Activated T-helper 1 cell treated with Interleukin-2 at 50 U/mL for 16 hours (primary cell): Measurements from ENCODE around the gene ARHGDIG.
"Not testable (repeated sequence)": the region's sequence is repeated elsewhere in the genome, so short reads cannot be mapped to it uniquely, and the experiment has no call there.

Source experiments
- DNase-seq: peaks from one replicate; pipeline ENCODE4 v3.0.0-alpha.2; 2020; ENCODE audit warnings: low read depth

The ARHGDIG gene

DNA sequence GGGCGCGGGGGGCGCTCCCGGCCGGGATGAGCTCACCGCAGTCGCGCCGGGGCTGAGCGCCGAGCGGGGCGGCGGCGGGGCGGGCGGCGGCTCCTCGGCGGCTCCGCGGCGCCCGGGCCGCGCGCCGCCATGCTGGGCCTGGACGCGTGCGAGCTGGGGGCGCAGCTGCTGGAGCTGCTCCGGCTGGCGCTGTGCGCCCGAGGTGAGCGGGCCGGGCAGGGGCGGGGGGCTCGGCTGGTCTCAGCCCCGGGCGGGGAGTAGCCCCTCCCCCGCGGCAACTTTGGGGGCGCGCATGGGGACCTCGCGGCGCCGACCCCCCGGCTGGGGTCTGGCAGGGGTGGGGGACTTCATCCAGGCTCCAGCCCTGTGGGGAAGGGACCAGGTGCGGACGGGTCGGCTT is at the start of gene ARHGDIG:
ARHGDIG (plus strand) TSS at position 40 of the 400 bp plus-strand sequence; CDS start at position 130, 90 bp downstream.
- DNase-seq = no peak

DNA sequence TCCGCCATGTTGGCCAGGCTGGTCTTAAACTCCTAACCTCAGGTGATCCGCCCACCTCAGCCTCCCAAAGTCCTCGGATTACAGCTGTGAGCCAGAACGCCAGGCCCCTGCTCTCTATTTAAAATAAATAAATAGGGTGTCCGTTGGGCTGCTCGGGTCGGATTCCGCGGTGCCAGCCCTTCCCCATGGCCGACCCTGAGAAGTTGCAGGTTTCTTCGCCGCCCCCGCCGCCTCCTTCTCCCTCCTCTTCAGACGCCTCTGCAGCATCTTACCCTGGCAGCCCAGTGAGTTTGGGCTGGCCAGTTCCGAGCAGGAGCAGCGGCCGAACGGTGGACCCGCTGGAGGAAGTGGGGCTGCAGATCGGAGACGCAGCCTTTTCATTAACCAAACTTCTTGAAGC is 49.4 kb upstream of the ARHGDIG start:
- DNase-seq = no peak

DNA sequence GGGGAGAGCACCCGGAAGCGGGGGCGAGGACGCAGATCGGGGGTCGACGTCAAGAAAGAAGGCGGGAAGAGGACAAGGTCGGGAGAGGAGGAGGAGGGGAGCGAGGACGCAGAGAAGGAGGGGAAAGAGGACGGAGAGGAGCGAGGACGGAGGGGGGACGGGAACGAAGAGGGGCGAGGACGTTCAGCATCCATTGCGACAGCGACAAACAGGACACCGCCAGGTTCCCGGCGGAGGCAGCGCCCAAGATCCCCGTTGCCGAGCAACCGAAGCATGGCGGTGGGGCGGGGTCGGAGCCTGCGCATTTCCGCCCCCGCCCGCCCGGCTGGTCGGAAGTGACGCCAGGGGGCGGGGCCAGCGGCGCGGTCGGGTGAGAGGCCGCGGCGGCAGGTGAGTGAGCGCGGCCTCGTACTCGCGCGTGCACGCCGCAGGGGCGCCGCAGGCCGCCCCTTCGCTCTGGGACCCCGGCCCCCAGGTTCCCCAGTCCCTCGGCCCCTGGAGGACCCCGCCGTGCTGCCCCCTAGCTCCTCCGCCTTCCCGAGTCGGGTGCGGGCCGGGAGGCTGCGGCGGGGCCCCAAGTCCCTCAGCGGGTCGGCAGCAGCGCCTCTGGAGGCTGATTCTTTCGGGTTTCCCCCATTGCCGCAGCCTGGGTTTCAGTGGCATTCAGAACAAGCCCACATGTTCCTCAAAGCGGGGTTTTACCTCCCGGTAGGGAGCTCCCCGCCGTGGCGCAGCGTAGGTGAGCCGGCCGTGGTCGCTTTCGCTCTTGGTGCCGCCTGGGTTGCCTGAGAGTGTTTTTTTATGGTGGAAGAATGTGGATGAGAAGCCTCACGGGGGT is 45.7 kb upstream of the ARHGDIG start, which contains the start of gene FAM234A:
FAM234A (plus strand) TSS at position 354 of the 838 bp plus-strand sequence. CDS start 19,593 bp downstream, outside the sequence.
- DNase-seq = peak; percentile 93

DNA sequence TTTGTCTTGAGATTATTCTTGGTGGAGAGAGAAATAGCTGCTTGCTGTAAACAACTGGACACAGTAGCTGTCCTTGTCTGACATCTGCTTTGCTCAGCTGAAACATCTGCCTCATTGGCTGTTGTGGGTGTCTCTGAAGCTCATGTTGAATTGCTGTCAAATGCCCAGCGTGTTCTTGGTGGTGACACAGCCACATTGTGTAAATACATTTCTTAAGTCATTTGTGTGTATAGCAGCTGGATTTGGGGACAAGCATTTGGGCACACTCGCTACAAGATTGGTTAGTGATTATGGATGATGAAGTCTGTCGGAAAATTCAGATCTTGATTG is 40.5 kb upstream of the ARHGDIG start:
- DNase-seq = no peak

DNA sequence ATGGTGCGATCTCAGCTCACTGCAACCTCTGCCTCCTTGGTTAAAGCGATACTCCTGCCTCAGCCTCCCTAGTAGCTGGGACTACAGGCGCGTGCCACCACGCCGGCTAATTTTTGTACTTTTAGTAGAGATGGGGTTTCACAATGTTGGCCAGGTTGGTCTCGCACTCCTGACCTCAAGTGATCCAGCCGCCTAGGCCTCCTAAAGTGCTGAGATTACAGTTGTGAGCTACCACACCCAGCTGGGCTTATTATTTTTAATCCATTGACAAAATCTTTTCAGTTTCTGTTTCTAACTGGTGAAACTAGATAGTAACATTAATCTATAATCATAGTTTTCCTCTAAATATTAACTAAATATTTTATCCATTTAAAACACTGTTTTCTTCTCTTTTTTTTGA is 39.8 kb upstream of the ARHGDIG start:
- no peak for DNase-seq

DNA sequence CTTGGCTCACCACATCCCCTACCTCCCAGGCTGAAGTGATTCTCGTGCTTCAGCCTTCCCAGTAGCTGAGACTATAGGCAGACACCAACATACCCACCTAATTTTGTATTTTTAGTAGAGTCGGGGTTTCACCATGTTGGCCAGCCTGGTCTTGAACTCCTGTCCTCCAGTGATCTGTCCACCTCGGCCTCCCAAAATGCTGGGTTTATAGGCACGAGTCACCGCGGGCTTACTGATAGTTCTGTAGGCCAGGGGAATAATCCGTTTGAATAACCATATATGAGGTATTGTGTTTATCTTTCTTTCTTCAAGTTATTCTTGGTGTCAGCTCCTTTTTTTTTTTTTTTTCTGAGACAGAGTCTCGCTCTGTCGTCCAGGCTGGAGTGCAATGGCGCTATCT is 38.1 kb upstream of the ARHGDIG start:
- no peak for DNase-seq

DNA sequence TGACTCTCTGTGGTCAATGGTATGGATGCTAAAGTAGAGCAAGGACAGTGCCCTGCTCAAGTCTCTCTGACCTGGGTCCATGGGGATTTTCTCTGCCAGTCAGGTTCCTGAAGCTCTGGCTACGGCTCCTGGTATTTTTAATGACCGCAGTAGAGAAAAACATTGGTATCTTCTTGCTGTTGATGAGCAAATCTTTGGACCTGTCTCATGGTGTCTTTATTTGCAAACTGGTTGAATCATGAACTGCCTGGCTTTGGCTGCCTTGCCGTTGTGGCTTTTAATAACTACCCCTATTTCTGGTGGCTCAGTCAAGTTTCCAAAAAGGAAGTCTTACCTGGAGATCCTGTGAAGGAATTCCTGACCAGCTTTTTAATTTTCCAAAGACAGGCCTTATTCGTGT is 37.0 kb upstream of the ARHGDIG start:
- no peak for DNase-seq

DNA sequence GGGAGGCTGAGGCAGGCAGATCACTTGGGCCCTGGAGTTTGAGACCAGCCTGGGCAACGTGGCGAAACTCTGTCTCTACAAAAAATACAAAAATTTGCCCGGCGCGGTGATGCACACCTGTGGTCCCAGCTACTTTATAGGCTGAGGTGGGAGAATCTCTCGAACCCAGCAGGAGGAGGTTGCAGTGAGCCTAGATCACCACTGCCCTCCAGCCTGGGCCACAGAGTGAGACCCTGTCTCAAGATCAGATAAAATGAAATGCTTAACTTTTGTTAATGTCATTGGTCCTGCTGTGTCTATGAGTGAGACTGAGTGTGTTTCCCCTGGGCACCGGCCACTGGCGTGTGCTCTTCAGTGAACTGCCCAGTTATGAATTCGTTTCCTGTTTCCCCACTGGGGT is 35.3 kb upstream of the ARHGDIG start:
- no peak for DNase-seq

DNA sequence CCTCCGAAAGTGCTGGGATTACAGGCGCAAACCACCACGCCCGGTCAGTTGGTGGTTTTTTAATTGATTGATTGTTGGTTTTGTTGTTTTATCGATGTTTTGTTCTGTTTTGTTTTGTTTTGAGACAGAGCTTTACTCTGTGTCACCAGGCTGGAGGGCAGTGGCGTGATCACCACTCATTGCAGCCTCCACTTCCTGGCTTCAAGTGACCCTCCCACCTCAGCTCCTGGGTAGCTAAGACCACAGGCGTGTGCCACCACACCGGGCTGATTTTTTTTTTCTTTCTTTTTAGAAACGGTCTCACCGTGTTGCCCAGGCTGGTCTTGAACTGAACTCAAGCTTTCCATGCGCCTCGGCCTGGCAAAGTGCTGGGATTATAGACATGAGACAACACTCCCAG is 33.4 kb upstream of the ARHGDIG start:
- no peak for DNase-seq

DNA sequence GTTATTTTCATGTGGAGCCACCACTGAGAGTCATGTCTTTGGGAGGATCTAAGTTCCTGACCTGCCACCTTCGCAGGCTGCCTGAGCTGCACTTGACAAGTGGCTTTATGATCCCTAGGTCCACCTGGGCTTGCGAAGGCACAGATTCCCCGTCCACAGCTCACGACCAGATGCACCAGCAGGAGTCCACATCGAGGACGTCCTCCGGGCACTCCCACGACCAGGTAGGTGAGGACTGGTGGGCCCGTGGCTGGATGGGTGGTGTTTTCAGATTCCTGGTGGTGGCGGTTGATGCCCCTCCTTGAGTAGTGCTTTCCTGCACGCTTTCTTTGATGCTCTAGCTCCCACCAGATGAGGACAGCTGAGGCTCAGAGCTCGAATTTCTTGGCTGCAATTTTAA is 31.0 kb upstream of the ARHGDIG start:
- DNase-seq = no peak

DNA sequence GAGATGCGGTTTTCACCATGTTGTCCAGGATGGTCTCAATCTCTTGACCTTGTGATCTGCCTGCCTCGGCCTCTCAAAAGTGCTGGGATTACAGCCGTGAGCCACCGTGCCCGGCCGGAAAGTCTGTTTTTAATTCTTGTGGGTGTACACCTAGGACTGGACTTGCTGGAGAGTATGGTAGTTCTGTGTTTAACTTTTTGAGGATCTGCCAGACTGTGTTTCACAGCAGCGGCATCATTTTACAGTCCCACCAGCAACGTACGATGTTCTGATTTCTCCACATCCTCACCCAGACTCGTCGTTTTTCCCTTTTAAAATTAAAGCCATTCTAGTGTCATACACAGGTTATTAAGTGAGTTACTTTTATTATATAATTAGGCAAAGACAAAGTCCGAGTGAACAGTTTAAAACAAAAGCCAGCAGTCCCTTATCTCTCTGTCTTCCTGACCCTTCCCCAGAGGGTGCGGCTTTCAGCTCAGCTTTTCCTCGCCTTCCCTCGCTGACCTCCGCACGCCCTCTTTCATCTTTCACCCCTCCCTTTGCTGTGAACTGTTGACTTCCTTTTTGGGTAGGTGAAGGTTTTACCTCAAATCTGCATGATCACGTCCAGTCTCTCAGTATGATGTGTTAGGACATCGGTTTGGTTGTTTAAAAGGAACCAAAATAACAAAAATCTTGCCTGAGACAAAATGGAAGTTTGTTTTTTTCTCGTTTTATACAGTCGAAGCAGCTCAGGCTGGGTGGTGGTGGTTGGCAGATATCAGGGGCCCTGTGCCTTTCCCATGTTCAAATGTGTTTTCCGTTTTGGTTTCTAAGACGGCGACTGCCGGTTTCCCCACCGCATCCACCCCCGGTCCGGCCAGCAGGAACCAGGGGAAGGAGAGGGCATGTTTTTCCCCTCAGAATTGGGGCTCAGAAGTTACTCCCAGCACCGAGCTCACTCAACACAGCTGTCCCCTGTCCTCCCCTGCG is 27.7 kb upstream of the ARHGDIG start:
- DNase-seq = no peak

DNA sequence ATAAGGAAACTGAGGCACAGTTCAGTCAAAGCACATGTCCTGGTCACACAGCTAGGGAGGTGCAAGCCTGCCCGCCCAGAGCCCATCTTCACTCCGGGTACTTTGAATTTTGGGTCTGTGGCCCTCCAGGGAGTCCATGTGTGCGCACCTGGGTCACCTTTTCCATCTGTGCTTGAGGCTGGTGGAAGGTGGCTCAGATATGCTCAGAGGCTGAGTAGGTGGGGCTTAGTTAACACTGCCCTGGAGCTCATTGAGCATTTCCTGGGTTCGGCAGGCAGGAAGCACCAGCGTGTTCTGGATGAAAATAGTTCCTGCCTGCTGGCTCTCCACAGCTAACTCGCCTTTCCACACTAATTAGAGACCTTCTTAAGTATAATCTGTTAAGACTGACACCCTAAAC is 26.6 kb upstream of the ARHGDIG start:
- no peak for DNase-seq

DNA sequence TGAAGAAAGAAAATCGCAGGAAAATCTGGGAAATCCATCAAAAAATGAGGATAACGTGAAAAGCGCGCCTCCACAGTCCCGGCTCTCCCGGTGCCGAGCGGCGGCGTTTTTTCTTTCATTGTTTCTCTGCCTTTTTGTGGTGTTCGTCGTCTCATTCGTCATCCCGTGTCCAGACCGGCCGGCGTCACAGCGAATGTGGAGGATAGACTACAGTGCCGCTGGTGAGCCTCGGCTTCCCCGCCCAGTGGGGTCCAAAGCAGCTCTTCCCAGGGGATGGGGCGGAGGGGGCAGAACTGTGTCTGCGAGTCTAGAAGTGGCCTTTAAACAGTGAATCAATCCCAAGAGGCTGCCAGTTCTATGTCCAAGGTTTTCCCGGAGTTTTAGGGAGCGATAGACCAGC is 25.9 kb upstream of the ARHGDIG start:
- no peak for DNase-seq

DNA sequence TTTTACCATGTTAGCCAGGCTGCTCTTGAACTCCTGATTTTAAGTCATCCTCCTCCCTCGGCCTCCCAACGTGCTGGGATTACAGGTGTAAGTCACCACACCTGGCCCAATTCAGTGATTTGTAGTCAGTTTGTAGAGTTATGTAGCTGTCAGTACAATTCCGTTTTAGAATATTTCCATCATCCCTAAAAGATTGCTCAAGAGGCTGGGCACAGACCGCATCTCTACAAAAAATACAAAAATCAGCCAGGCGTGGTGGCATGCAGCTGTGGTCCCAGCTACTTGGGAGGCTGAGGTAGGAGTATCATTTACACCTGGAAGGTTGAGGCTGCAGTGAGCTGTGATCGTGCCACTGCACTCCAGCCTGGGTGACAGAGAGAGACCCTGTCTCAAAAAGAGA is 25.2 kb upstream of the ARHGDIG start:
- no peak for DNase-seq

DNA sequence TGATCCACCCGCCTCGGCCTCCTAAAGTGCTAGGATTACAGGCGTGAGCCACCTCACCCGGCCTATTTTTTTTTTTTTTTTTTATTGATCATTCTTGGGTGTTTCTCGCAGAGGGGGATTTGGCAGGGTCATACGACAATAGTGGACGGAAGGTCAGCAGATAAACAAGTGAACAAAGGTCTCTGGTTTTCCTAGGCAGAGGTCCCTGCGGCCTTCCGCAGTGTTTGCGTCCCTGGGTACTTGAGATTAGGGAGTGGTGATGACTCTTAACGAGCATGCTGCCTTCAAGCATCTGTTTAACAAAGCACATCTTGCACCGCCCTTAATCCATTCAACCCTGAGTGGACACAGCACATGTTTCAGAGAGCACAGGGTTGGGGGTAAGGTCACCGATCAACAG is 22.3 kb upstream of the ARHGDIG start:
- DNase-seq = not testable (repeated sequence)

DNA sequence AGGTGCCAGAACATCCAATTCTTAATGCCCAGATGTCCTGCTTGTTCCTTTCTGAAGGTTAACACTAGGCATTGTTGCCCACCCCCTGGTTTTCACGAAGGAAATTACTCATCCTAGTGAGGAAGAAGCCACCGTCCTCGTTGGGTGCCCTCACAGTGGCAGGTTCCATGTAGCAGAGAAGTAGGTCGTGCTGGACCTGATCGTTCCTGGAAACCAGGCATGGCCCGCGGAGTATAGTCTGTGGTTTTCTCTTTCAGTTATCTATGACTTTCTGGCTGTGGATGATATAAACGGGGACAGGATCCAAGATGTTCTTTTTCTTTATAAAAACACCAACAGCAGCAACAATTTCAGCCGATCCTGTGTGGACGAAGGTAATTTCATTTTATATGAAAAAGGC is 21.2 kb upstream of the ARHGDIG start:
- no peak for DNase-seq

DNA sequence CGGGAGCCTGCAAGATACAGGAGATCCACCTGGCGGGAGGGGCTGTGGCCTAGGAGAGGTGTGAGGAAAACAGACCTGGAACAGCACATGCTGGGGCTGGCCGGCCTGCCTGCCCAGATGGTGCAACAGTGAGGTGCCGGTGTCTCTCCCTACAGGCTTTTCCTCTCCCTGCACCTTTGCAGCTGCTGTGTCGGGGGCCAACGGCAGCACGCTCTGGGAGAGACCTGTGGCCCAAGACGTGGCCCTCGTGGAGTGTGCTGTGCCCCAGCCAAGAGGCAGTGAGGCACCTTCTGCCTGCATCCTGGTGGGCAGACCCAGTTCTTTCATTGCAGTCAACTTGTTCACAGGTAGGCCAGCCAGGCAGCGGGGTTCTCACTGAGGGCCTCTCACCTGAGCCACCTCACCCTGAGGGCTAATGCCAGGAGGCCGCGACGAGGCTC is 20.6 kb upstream of the ARHGDIG start:
- no peak for DNase-seq

DNA sequence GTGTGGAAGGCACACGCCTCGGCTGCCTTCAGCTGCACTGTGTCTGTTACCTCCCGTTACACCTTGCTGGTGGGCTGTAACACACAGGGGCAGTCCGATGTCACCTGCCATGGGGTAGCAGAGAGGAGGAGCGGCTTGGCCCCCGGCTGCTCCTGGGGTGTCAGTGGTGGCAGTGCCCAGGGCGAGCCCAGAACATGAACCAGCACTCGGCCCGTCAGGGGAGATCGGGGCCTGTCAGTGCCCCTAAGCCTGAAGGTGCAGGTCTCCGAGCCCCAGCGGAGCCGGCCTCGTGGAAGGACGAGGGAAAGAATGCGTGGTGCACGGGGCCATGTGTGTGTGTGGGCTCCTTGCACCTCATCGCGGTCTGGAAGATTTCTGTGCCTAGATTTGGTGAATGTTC is 20.1 kb upstream of the ARHGDIG start:
- no peak for DNase-seq

DNA sequence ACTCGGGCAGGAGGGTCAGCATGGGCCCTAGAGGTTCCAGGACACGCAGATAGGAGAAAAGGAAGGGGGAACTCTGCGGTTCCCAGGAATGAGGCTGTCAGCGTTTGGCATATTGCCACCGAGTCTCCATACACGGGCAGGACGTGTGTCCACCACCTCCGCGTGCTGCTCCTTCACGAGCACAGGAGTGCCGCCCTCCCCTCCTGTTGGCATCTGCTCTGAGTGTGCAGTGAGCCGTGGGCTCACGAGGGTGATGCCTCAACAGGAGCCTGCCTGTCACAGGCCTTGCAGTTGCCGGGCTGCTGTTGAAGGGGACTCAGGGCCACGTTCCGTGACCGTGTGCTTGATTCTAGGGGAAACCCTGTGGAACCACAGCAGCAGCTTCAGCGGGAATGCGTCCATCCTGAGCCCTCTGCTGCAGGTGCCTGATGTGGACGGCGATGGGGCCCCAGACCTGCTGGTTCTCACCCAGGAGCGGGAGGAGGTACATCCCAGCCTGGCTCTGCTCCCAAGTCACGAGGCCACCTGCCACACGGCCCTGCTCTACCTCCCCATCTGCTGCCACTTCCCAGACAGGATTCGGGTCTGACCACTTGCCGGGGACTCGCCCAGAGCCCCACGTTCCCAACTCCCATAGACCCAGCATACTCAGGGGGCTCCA is 19.2 kb upstream of the ARHGDIG start:
- DNase-seq = no peak

DNA sequence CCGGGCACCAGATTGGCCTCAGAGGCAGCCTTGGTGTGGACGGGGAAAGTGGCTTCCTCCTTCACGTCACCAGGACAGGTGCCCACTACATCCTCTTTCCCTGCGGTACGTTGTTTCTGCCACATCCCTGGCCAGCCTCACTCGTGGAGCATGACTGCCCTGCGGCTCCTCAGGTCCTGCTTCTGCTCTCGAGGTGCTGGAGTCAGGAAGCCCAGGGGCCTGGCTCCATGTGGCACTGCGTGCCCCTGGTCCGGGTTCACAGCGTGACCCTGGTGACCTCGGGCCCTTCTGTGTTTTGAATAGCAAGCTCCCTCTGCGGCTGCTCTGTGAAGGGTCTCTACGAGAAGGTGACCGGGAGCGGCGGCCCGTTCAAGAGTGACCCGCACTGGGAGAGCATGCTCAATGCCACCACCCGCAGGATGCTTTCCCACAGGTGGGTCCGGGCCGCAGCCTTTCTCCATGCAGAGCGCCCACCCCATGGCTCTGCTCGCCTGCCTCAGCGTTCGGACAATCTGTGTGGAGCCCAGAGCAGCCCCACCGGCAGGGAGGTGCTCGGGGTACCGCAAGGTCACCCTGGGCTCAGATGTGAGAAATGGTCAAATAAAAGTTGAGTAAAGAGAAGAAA is 18.2 kb upstream of the ARHGDIG start:
- DNase-seq = no peak

DNA sequence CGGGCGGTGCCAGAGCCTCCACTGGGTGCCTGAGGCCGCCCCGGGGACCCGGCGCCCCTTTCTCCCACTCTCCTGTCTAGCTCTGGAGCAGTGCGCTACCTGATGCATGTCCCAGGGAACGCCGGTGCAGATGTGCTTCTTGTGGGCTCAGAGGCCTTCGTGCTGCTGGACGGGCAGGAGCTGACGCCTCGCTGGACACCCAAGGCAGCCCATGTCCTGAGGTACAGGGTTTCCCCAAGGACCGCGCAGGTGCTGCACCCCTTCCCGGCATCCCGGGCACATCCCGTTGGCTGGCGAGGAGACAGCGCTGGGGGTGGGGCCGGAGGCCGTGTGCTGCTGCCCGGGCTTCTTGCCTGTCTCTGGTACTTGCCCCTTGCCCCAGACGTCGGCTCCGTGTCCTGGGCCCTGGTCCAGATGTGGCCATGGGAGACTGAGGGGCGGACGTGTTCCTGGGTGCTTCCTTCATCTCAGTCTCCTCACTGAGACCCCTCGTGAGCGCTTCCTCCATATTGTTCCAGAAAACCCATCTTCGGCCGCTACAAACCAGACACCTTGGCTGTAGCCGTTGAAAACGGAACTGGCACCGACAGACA is 17.1 kb upstream of the ARHGDIG start:
- no peak for DNase-seq

DNA sequence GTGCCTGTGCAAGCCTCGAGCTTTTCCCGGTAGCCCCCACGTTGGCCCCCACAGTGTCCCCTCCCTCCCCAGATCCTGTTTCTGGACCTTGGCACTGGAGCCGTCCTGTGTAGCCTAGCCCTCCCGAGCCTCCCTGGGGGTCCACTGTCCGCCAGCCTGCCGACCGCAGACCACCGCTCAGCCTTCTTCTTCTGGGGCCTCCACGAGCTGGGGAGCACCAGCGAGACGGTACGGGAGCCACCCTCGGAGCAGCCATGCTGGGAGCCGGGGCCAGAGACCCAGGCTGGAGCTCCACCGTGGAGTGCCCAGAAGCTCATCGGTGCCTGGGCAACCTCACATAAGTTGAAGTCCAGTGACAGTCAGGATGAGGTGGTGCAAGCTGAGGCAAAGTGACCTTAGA is 16.4 kb upstream of the ARHGDIG start:
- DNase-seq = no peak
